ENCODE measurements around the gene SH2D1B. TPM values are rescaled to one million over a fixed set of nuclear protein-coding genes. Genes with fewer than 3 reads are reported as not detected.

SH2D1B gene
- total RNA-seq, 2 donors from 2014 or later: not detected

DNA sequence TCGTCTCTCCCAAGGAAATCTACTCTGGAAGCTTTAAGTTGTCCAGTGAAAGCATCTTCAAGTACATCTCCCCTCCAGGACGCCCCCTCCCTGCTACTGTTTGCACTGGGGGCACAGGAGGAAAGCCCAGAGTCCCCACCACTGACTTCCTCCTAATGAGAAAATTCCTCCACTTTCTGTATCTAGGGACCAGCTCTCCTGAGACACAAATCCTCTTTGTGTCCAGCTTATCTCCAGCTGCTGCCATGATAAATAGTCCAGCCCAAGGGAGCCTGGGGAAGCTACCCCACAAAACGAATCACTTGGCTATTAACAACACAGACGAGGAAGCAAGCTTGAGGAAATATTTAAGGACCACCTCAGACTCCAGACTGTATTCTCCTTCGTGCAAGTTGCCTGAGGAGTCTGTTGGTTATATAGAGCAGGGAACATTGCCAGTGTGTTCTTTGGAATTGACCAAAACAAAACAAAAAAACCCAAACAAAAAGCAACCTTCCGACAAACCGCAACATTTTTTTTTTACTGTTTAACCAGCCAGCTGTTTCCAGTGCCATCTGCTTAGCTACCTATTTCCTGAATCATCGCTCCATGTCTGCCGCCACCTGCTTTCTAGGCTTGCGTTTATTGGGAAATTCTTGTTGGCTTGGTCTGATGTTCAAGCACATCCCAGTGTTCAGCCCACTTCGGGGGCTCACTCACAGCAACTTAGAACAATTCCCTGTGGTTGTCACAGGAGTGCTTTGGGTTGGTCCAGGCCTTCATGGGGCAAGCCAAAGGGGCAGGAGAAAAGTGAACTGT lies 22.7 kb downstream of the SH2D1B start:
- peak; percentile 35 for DNase-seq
- peaks cover 2% of the 10 kb centered on the region for H3K27me3 Mint-ChIP-seq (ENCODE audit: insufficient read depth)
- no peaks in the 10 kb centered on the region for H3K9me3 Mint-ChIP-seq
- TF ChIP-seq, protein P1, sequence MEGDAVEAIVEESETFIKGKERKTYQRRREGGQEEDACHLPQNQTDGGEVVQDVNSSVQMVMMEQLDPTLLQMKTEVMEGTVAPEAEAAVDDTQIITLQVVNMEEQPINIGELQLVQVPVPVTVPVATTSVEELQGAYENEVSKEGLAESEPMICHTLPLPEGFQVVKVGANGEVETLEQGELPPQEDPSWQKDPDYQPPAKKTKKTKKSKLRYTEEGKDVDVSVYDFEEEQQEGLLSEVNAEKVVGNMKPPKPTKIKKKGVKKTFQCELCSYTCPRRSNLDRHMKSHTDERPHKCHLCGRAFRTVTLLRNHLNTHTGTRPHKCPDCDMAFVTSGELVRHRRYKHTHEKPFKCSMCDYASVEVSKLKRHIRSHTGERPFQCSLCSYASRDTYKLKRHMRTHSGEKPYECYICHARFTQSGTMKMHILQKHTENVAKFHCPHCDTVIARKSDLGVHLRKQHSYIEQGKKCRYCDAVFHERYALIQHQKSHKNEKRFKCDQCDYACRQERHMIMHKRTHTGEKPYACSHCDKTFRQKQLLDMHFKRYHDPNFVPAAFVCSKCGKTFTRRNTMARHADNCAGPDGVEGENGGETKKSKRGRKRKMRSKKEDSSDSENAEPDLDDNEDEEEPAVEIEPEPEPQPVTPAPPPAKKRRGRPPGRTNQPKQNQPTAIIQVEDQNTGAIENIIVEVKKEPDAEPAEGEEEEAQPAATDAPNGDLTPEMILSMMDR (conservative IDR thresholded peaks at IDR 0.05): no peak
- Histone ChIP-seq H3K27ac (ENCODE audit: low read depth, low read length) (peak overlapping the region; percentile 42), H3K4me1 (ENCODE audit: control insufficient read depth, insufficient read depth, low read length) (peaks cover 9% of the 10 kb centered on the region), H3K9me3 (ENCODE audit: control insufficient read depth, low read length) (no peaks in the 10 kb centered on the region), H3K4me3 (ENCODE audit: low read length) (no peak overlapping the region), H3K36me3 (ENCODE audit: control insufficient read depth, insufficient read depth, low read length) (no peaks in the 10 kb centered on the region), H3K27me3 (ENCODE audit: control insufficient read depth, insufficient read depth, low read length, poor library complexity, severe bottlenecking) (no peaks in the 10 kb centered on the region), H3K9ac (ENCODE audit: extremely low read depth, low read length, poor library complexity, severe bottlenecking) (no peak overlapping the region)
- no peaks in the 10 kb centered on the region for H3K36me3 Mint-ChIP-seq (ENCODE audit: low read depth)
- no peak overlapping the region for H3K27ac Mint-ChIP-seq
- 87 to 100% methylated on average over 6 to 11 of the region's 11 CpGs for WGBS, 2 experiments (ENCODE audit: insufficient coverage in 1 of 2, insufficient read length in 1 of 2)
- no peak overlapping the region for H3K4me3 Mint-ChIP-seq
- H3K4me1 Mint-ChIP-seq: peaks cover 35% of the 10 kb centered on the region

DNA sequence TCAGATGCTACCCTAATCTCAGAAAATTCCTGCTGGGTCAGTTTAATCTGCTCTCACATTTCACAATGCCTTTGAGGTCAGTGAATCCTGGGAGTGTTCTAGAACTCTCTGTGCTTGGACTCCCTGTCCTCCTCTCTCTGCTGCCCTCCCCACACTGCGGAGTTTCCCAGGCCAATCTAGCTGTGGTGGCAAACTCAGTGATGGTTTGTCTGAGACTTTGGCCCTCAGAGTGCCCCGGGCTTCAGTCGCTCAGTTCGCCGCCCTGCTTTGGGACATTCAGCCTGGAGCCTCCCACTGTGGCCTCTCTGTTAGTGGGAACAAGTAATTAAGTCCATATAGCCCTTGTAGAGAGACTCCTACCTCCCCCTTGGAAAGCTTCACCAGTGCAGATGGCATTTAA lies 23.3 kb downstream of the SH2D1B start:
- Mint-ChIP-seq H3K4me1 (peaks cover 38% of the 10 kb centered on the region), H3K4me3 (no peak overlapping the region), H3K36me3 (ENCODE audit: low read depth) (peaks cover 2% of the 10 kb centered on the region), H3K27ac (no peak overlapping the region), H3K27me3 (ENCODE audit: insufficient read depth) (peaks cover 2% of the 10 kb centered on the region), H3K9me3 (no peaks in the 10 kb centered on the region)
- no peaks in the 10 kb centered on the region for H3K27me3 ChIP-seq (ENCODE audit: control insufficient read depth, insufficient read depth, low read length, poor library complexity, severe bottlenecking)
- H3K4me3 ChIP-seq (ENCODE audit: low read length): no peak overlapping the region
- TF ChIP-seq, protein P1 (conservative IDR thresholded peaks at IDR 0.05): no peak
- peak; percentile 39 for DNase-seq
- WGBS, 2 experiments (ENCODE audit: insufficient coverage in 1 of 2, insufficient read length in 1 of 2): 90 to 97% methylated on average over 4 to 5 of the region's 5 CpGs
- H3K27ac ChIP-seq (ENCODE audit: low read depth, low read length): peak overlapping the region; percentile 16
- no peaks in the 10 kb centered on the region for H3K36me3 ChIP-seq (ENCODE audit: control insufficient read depth, insufficient read depth, low read length)
- peaks cover 9% of the 10 kb centered on the region for H3K4me1 ChIP-seq (ENCODE audit: control insufficient read depth, insufficient read depth, low read length)
- H3K9me3 ChIP-seq (ENCODE audit: control insufficient read depth, low read length): no peaks in the 10 kb centered on the region
- no peak overlapping the region for H3K9ac ChIP-seq (ENCODE audit: extremely low read depth, low read length, poor library complexity, severe bottlenecking)

DNA sequence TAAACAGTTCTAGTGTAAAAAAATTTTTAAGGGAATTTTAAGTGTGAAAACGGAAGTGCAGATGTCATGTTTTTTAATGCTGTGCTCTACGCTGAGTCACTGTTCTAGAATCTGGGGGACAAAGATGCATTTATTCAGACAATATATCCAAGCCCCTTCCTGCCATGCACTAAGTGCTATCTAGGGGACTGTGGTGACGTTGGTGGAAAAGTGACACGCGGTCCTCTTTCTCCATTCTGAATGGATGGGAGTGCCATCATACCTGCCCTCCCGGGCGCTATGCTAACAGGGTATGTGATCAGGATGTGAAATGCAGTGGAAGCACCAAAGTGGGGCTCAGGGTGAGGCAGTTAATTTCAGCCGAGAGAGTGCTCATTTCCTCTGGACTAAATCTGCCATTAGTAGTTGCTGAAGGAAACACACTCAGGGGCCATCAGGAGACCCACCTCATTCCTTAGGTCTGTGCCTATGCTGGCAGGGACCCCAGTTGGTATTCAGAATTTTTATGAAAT lies 23.8 kb downstream of the SH2D1B start:
- Histone ChIP-seq H3K36me3 (ENCODE audit: control insufficient read depth, insufficient read depth, low read length) (no peaks in the 10 kb centered on the region), H3K27ac (ENCODE audit: low read depth, low read length) (no peak overlapping the region), H3K9me3 (ENCODE audit: control insufficient read depth, low read length) (no peaks in the 10 kb centered on the region), H3K27me3 (ENCODE audit: control insufficient read depth, insufficient read depth, low read length, poor library complexity, severe bottlenecking) (no peaks in the 10 kb centered on the region), H3K4me3 (ENCODE audit: low read length) (no peak overlapping the region), H3K9ac (ENCODE audit: extremely low read depth, low read length, poor library complexity, severe bottlenecking) (no peak overlapping the region), H3K4me1 (ENCODE audit: control insufficient read depth, insufficient read depth, low read length) (peaks cover 9% of the 10 kb centered on the region)
- H3K27ac Mint-ChIP-seq: no peak overlapping the region
- WGBS, 2 experiments (ENCODE audit: insufficient coverage in 1 of 2, insufficient read length in 1 of 2): 94 to 98% methylated on average over 6 to 8 of the region's 8 CpGs
- no peak overlapping the region for H3K4me3 Mint-ChIP-seq
- H3K27me3 Mint-ChIP-seq (ENCODE audit: insufficient read depth): peaks cover 2% of the 10 kb centered on the region
- peak; percentile 38 for DNase-seq
- H3K9me3 Mint-ChIP-seq: no peaks in the 10 kb centered on the region
- H3K4me1 Mint-ChIP-seq: peaks cover 39% of the 10 kb centered on the region
- TF ChIP-seq, protein P1 (conservative IDR thresholded peaks at IDR 0.05): no peak
- H3K36me3 Mint-ChIP-seq (ENCODE audit: low read depth): peaks cover 3% of the 10 kb centered on the region
